ENCODE data around the gene SLC17A7.

DNA sequence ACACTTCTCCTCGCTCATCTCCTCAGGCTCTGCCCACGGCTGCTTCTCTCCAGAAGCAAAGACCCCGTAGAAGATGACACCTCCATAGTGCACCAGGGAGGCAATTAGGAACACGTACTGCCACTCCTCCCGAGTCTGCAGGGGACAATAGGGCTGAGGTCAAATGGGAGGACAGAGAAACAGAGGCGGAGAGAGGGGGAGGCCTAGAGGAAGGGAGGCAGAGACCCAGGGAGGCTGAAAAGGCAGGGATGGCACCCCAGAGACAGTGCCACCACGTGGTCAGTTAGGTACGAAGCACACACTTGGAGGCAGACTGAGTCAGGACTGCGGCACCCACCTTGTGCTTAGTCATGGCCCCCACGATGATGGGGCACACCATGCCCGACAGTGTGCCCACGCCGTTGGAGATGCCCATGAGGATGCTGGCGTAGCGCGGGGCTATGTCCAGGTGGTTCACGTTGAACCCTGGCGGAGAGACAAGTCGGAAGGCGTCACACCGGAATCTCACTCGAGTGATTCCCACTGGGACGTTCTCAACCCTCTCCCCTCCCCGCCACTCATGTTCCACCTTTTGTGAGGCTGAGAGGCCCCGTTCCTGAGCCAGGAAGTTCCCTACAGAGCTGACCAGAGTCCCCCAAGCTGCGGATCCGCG lies 10.5 kb downstream of the SLC17A7 start:
- TF ChIP-seq CTCF (IDR thresholded peaks at IDR 0.05) (peak; percentile 37), EZH2 (IDR thresholded peaks at IDR 0.05; ENCODE audit: borderline replicate concordance, insufficient read depth, low read depth, low read length, poor library complexity, severe bottlenecking) (no peak)
